Thyroid gland (tissue), 4 donors: Measurements from ENCODE around the gene PBXIP1. TPM values are rescaled to one million over a fixed set of nuclear protein-coding genes. Genes with fewer than 3 reads are reported as not detected.
A peak's percentile ranks its signal among the peaks of the same experiment; 100 is the strongest.
"Not testable (repeated sequence)": the region's sequence is repeated elsewhere in the genome, so short reads cannot be mapped to it uniquely, and the experiment has no call there.

Source experiments
- DNase-seq, 2 donors: peaks; one replicate each; pipeline ENCODE4 v3.0.0-alpha.2; 2019
- H3K27ac ChIP-seq, 3 donors: fragments of 200-600 bp; sonication (generic); 1 replicate in 2 of 3; 2 replicates in 1 of 3; pipeline ENCODE4 v1.5.1; 2016 to 2019; ENCODE audit warnings: mild to moderate bottlenecking in 1 of 3, moderate library complexity in 1 of 3
- H3K27me3 ChIP-seq: fragments of 200-600 bp; sonication (generic); one replicate; pipeline ENCODE4 v1.5.1; 2019
- H3K36me3 ChIP-seq, 2 donors: fragments of 200-600 bp; sonication (generic); one replicate each; pipeline ENCODE4 v1.5.1; 2016 to 2019
- H3K4me1 ChIP-seq, 2 donors: fragments of 200-600 bp; sonication (generic); one replicate each; pipeline ENCODE4 v1.5.1; 2017 to 2019
- H3K4me3 ChIP-seq, 3 donors: fragments of 200-600 bp; sonication (generic); replicated peaks in 1 of 3; 1 replicate in 2 of 3; 2 replicates in 1 of 3; pipeline ENCODE4 v1.5.1; 2016; ENCODE audit warnings: mild to moderate bottlenecking in 1 of 3
- H3K9me3 ChIP-seq: fragments of 200-600 bp; sonication (generic); one replicate; pipeline ENCODE4 v1.5.1; 2017
- POLR2A ChIP-seq, 2 donors: fragments of 450-650 bp; IDR thresholded peaks; one replicate each; pipeline ENCODE4 v1.6.1; 2017; ENCODE audit warnings: antibody characterized with exemption in 2 of 2, mild to moderate bottlenecking in 2 of 2, moderate library complexity in 1 of 2
- WGBS, 2 donors: methylation state at CpG; one replicate each; pipeline ENCODE4 v1.1.5; 2017; 5-methylcytosine and 5-hydroxymethylcytosine counted together
- intact Hi-C: fragments of 100-400 bp; cut with DNase I; formaldehyde crosslinking; loops from one replicate; pipeline ENCODE4 v1.15.1; 2023
- total RNA-seq, 4 donors: library from RNA; depleted of rRNA; stranded (reverse); fragments of >200 nt; gene quantifications; one replicate each; pipeline ENCODE4 v1.2.3, GENCODE V29; 2016
- TF ChIP-seq, protein P1 (sequence below), 6 experiments: fragments of 200-600 bp in 3 of 6; fragments of 450-650 bp in 3 of 6; sonication (generic) in 3 of 6; IDR thresholded peaks; one replicate each; pipeline ENCODE4 v1.5.1; 2016 to 2019; ENCODE audit warnings: antibody characterized with exemption in 6 of 6, mild to moderate bottlenecking in 2 of 6, inconsistent platforms in 1 of 6, moderate library complexity in 1 of 6

PBXIP1 gene
- total RNA-seq, 4 donors from 2014 or later: 139 to 205 (median 181) TPM

DNA sequence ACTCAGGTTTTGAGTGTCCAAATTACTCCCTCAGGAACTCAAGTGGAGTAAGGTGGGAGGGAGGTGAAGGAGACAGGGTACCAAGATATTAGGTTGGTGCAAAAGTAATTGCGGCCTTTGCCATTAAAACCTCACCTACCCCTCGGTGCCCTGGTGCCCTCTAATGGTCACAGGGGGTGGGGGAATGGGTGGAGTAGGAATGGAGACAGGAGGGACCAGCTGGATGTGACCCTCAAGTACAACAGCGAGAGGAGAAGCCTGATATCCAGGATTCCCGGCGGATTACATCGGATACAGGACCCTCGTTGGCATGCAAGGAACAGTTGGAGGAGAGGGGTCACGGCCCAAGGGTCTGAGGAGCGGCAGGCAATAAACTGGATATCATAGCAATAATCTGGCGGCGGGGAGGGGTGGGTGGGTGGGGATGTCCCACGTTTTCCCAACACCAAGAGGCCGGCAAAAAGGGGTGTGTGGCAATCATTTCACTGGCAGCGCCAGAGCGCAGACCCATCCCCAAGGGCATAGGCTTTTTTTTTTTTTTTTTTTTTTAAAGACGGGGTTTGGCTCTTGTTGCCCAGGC lies 42.4 kb upstream of the PBXIP1 start:
- Histone ChIP-seq H3K9me3 (no peaks in the 10 kb centered on the region), H3K27ac (no peak overlapping the region), H3K4me3 (no peak overlapping the region), H3K36me3 (no peaks in the 10 kb centered on the region), H3K27me3 (no peaks in the 10 kb centered on the region), H3K4me1 (peaks cover 15 to 16% of the 10 kb centered on the region in 2 donors)
- intact Hi-C loops: loop anchor here (5.0 kb wide), 1 partner anchor 36 kb away; the partner anchor contains the start of gene PYGO2
- no peak for DNase-seq
- TF ChIP-seq POLR2A (IDR thresholded peaks at IDR 0.05): no peak
- TF ChIP-seq, protein P1, sequence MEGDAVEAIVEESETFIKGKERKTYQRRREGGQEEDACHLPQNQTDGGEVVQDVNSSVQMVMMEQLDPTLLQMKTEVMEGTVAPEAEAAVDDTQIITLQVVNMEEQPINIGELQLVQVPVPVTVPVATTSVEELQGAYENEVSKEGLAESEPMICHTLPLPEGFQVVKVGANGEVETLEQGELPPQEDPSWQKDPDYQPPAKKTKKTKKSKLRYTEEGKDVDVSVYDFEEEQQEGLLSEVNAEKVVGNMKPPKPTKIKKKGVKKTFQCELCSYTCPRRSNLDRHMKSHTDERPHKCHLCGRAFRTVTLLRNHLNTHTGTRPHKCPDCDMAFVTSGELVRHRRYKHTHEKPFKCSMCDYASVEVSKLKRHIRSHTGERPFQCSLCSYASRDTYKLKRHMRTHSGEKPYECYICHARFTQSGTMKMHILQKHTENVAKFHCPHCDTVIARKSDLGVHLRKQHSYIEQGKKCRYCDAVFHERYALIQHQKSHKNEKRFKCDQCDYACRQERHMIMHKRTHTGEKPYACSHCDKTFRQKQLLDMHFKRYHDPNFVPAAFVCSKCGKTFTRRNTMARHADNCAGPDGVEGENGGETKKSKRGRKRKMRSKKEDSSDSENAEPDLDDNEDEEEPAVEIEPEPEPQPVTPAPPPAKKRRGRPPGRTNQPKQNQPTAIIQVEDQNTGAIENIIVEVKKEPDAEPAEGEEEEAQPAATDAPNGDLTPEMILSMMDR (IDR thresholded peaks at IDR 0.05): no peak
- 76 to 78% methylated on average over 16 of the region's 16 CpGs for WGBS, 2 donors

DNA sequence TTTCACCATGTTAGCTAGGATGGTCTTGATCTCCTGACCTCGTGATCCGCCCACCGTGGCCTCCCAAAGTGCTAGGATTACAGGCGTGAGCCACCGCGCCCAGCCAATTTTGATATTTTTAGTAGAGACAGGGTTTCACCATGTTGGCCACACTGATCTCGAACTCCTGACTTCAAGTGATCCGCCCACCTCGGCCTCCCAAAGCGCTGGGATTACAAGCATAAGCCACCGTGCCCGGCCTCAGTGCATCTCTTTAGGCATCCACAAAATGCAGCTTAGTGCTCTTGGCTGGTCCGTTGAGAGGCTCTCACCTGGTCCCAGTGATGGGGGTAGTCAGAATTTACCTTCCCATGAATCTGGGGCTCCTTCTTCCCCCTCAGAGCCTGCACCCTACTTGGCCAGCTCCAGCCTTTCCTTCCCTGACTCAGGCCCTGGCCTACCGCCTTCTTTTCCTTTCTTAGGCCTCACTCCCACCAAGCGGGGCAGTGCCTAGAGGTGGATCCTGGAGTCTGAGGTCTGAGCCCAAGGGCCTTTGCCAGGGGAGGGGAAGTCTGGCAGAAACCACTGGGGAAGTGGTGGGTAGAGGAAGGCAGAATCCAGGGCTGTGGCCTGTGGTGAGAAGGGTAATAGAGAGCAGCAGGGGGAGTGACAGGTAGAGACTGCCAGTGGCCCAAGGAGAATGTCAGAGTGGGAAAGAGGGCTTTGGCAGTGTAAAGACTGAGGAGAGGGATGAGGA lies 41.2 kb upstream of the PBXIP1 start:
- no peaks in the 10 kb centered on the region for H3K36me3 ChIP-seq
- H3K27ac ChIP-seq: no peak overlapping the region
- intact Hi-C loops: loop anchor here (5.0 kb wide), 1 partner anchor 35 kb away; the partner anchor contains the start of gene PYGO2
- H3K27me3 ChIP-seq: no peaks in the 10 kb centered on the region
- DNase-seq: no peak
- TF ChIP-seq POLR2A (IDR thresholded peaks at IDR 0.05): no peak
- TF ChIP-seq, protein P1 (IDR thresholded peaks at IDR 0.05): no peak
- H3K4me3 ChIP-seq: no peak overlapping the region
- H3K9me3 ChIP-seq: no peaks in the 10 kb centered on the region
- H3K4me1 ChIP-seq: peaks cover 15 to 16% of the 10 kb centered on the region in 2 donors
- WGBS, 2 donors: 82 to 83% methylated on average over 15 of the region's 15 CpGs

DNA sequence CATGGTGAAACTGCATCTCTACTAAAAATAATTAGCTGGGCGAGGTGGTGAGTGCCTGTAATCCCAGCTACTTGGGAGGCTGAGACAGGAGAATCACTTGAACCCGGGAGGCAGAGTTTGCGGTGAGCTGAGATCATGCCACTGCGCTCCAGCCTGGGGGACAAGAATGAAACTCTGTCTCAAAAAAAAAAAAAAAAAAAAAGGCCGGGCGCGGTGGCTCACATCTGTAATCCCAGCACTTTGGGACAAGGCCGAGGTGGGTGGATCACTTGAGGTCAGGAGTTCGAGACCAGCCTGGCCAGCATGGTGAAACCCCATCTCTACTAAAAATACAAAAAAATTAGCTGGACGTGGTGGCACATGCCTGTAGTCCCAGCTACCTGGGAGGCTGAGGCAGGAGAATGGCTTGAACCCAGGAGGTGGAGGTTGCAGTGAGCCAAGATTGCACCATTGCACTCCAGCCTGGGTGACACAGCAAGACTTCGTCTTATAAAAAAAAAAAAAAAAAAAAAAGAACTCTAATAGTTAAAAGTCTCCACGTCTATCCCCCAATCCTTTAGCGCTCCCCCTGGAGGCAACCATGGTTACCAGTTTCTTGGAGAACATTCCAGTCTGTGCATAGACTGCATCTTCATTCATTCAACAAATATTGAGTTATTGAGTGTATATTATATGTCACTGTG lies 39.5 kb upstream of the PBXIP1 start:
- H3K4me1 ChIP-seq: peaks cover 15 to 16% of the 10 kb centered on the region in 2 donors
- not testable (repeated sequence) for H3K36me3 ChIP-seq, H3K9me3 ChIP-seq, H3K4me3 ChIP-seq, H3K27me3 ChIP-seq, H3K27ac ChIP-seq
- TF ChIP-seq, protein P1 (IDR thresholded peaks at IDR 0.05): peak in 2 of 6 experiments; percentile 27 to 35
- WGBS, 2 donors: 66 to 67% methylated on average over 13 of the region's 13 CpGs
- intact Hi-C loops: loop anchor here (5.0 kb wide), 1 partner anchor 33 kb away; the partner anchor contains the start of gene PYGO2
- peak; percentile 69 to 75 for DNase-seq

DNA sequence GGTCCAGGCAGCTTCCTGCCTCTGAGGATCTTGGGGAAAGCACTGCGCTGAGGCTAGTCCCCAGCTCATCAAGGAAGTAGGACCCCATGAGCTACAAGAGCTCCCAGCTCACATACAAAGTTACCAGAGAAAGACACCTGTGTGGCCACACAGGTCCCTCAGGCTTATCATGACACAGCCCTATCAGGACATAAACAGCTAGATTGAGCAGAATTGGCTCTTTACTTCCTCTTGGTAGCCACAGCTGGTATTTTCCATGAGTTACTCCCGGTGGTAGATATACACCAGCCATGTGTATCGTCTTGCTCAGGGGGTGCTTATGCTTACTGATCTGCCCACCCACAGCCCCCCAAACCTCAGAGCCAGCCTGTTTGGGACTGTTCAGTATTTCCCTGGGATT lies 38.7 kb upstream of the PBXIP1 start:
- DNase-seq: no peak
- 59 to 87% methylated on average over 3 of the region's 3 CpGs for WGBS, 2 donors
- TF ChIP-seq, protein P1 (IDR thresholded peaks at IDR 0.05): no peak
- no peak for TF ChIP-seq POLR2A (IDR thresholded peaks at IDR 0.05)

DNA sequence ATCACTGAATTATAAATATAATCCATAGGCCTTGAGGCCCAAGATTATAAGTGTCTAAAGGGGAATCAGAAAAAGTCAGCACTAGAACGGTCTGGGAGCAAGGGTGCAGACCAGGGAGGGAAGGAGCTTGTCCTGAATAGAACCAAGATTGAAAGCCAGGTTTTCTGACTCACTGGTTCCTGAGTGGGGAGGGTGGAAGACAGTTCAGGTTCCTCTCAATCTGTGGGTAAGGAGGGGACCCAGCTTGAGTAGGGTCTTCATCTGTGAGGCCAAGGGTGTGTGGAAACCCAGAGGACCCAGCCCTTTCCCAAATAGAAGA lies 38.3 kb upstream of the PBXIP1 start:
- intact Hi-C loops: no loop called here
- Histone ChIP-seq H3K36me3 (no peaks in the 10 kb centered on the region), H3K4me1 (peaks cover 4 to 6% of the 10 kb centered on the region in 2 donors), H3K9me3 (no peaks in the 10 kb centered on the region), H3K4me3 (no peak overlapping the region), H3K27ac (no peak overlapping the region), H3K27me3 (no peaks in the 10 kb centered on the region)
- TF ChIP-seq POLR2A (IDR thresholded peaks at IDR 0.05): no peak
- TF ChIP-seq, protein P1 (IDR thresholded peaks at IDR 0.05): no peak
- 61 to 73% methylated on average over 1 of the region's 1 CpG for WGBS, 2 donors
- no peak for DNase-seq

More for the DNA sequence above, 38.7 kb upstream of the PBXIP1 start:
- no peaks in the 10 kb centered on the region for H3K9me3 ChIP-seq
- intact Hi-C loops: no loop called here
- H3K36me3 ChIP-seq: no peaks in the 10 kb centered on the region
- H3K27ac ChIP-seq: no peak overlapping the region
- H3K27me3 ChIP-seq: no peaks in the 10 kb centered on the region
- H3K4me1 ChIP-seq: peaks cover 7 to 9% of the 10 kb centered on the region in 2 donors
- H3K4me3 ChIP-seq: no peak overlapping the region
